Activated naive CD8-positive, alpha-beta T cell treated with anti-CD3 and anti-CD28 coated beads for 36 hours (primary cell): ENCODE measurements around the gene ACP3. TPM values are rescaled to one million over a fixed set of nuclear protein-coding genes. Genes with fewer than 3 reads are reported as not detected.

Experiments used
- DNase-seq: peaks from one replicate; pipeline ENCODE4 v3.0.0; 2021
- H3K27ac Mint-ChIP-seq: one replicate; pipeline ENCODE4 v1.8.0; 2022; ENCODE audit warnings: mild to moderate bottlenecking, moderate library complexity, mixed read lengths
- H3K27me3 Mint-ChIP-seq: one replicate; pipeline ENCODE4 v1.8.0; 2022; ENCODE audit warnings: mild to moderate bottlenecking, mixed read lengths
- H3K36me3 Mint-ChIP-seq: one replicate; pipeline ENCODE4 v1.8.0; 2021; ENCODE audit warnings: mild to moderate bottlenecking, mixed read lengths
- H3K4me1 Mint-ChIP-seq: one replicate; pipeline ENCODE4 v1.8.0; 2021; ENCODE audit warnings: mixed read lengths
- H3K4me3 Mint-ChIP-seq: one replicate; pipeline ENCODE4 v1.8.0; 2022; ENCODE audit warnings: mild to moderate bottlenecking, moderate library complexity, mixed read lengths
- H3K9me3 Mint-ChIP-seq: one replicate; pipeline ENCODE4 v1.8.0; 2022; ENCODE audit warnings: mixed read lengths
- total RNA-seq, 2 experiments: library from RNA; stranded (reverse); gene quantifications; one replicate each; pipeline ENCODE4 v1.2.3, GENCODE V29; 2021

The ACP3 gene
- total RNA-seq, 2 experiments from 2014 or later: not detected

GRCh38 chr3:132342610-132343009 lies 25.4 kb downstream of the ACP3 start:
- peaks cover 6% of the 10 kb centered on the region for H3K4me1 Mint-ChIP-seq
- H3K9me3 Mint-ChIP-seq: no peaks in the 10 kb centered on the region
- H3K27ac Mint-ChIP-seq: no peak overlapping the region
- peaks cover 5% of the 10 kb centered on the region for H3K27me3 Mint-ChIP-seq
- DNase-seq: no peak
- H3K36me3 Mint-ChIP-seq: no peaks in the 10 kb centered on the region
- H3K4me3 Mint-ChIP-seq: no peak overlapping the region

- H3K4me3 Mint-ChIP-seq: no peak overlapping the region
- H3K27me3 Mint-ChIP-seq: peaks cover 5% of the 10 kb centered on the region
- DNase-seq: no peak
- H3K9me3 Mint-ChIP-seq: no peaks in the 10 kb centered on the region
- H3K36me3 Mint-ChIP-seq: no peaks in the 10 kb centered on the region
- H3K27ac Mint-ChIP-seq: no peak overlapping the region
- H3K4me1 Mint-ChIP-seq: peaks cover 6% of the 10 kb centered on the region
Measured at GRCh38 chr3:132343018-132343612, 25.9 kb downstream of the ACP3 start.

- no peak for DNase-seq
- no peaks in the 10 kb centered on the region for H3K9me3 Mint-ChIP-seq
- no peaks in the 10 kb centered on the region for H3K36me3 Mint-ChIP-seq
Measured at GRCh38 chr3:132344666-132345280, 27.6 kb downstream of the ACP3 start.

GRCh38 chr3:132346841-132347736 lies 29.9 kb downstream of the ACP3 start:
- no peaks in the 10 kb centered on the region for H3K9me3 Mint-ChIP-seq
- no peaks in the 10 kb centered on the region for H3K36me3 Mint-ChIP-seq
- no peak overlapping the region for H3K4me3 Mint-ChIP-seq
- no peak for DNase-seq
- H3K27me3 Mint-ChIP-seq: peaks cover 5% of the 10 kb centered on the region
- H3K27ac Mint-ChIP-seq: no peak overlapping the region
- peaks cover 3% of the 10 kb centered on the region for H3K4me1 Mint-ChIP-seq

More at GRCh38 chr3:132344666-132345280, 27.6 kb downstream of the ACP3 start:
- Mint-ChIP-seq H3K27ac (no peak overlapping the region), H3K27me3 (peaks cover 5% of the 10 kb centered on the region), H3K4me3 (no peak overlapping the region), H3K4me1 (peaks cover 3% of the 10 kb centered on the region)

- peaks cover 5% of the 10 kb centered on the region for H3K27me3 Mint-ChIP-seq
- H3K4me1 Mint-ChIP-seq: peaks cover 5% of the 10 kb centered on the region
- no peak overlapping the region for H3K4me3 Mint-ChIP-seq
- no peaks in the 10 kb centered on the region for H3K9me3 Mint-ChIP-seq
- no peak overlapping the region for H3K27ac Mint-ChIP-seq
- H3K36me3 Mint-ChIP-seq: no peaks in the 10 kb centered on the region
- DNase-seq: no peak
Measured at GRCh38 chr3:132347811-132348210, 30.6 kb downstream of the ACP3 start.

- Mint-ChIP-seq H3K36me3 (no peaks in the 10 kb centered on the region), H3K27ac (no peak overlapping the region), H3K9me3 (no peaks in the 10 kb centered on the region), H3K4me3 (no peak overlapping the region), H3K27me3 (peaks cover 3% of the 10 kb centered on the region), H3K4me1 (peaks cover 4% of the 10 kb centered on the region)
- DNase-seq: no peak
Measured at GRCh38 chr3:132348531-132348930, 31.3 kb downstream of the ACP3 start.

- peaks cover 4% of the 10 kb centered on the region for H3K4me1 Mint-ChIP-seq
- no peaks in the 10 kb centered on the region for H3K9me3 Mint-ChIP-seq
- no peak overlapping the region for H3K27ac Mint-ChIP-seq
- H3K36me3 Mint-ChIP-seq: no peaks in the 10 kb centered on the region
- H3K27me3 Mint-ChIP-seq: peaks cover 3% of the 10 kb centered on the region
- no peak overlapping the region for H3K4me3 Mint-ChIP-seq
- DNase-seq: no peak
Measured at GRCh38 chr3:132350814-132351213, 33.6 kb downstream of the ACP3 start.

GRCh38 chr3:132351222-132351806 lies 34.1 kb downstream of the ACP3 start:
- no peak for DNase-seq
- no peaks in the 10 kb centered on the region for H3K36me3 Mint-ChIP-seq
- peaks cover 3% of the 10 kb centered on the region for H3K27me3 Mint-ChIP-seq
- H3K27ac Mint-ChIP-seq: no peak overlapping the region
- H3K9me3 Mint-ChIP-seq: no peaks in the 10 kb centered on the region
- H3K4me1 Mint-ChIP-seq: peaks cover 4% of the 10 kb centered on the region
- H3K4me3 Mint-ChIP-seq: no peak overlapping the region

GRCh38 chr3:132352556-132353143 lies 35.4 kb downstream of the ACP3 start:
- no peak overlapping the region for H3K27ac Mint-ChIP-seq
- no peak overlapping the region for H3K4me3 Mint-ChIP-seq
- DNase-seq: peak; percentile 56
- peaks cover 3% of the 10 kb centered on the region for H3K27me3 Mint-ChIP-seq
- H3K36me3 Mint-ChIP-seq: no peaks in the 10 kb centered on the region
- H3K9me3 Mint-ChIP-seq: no peaks in the 10 kb centered on the region
- peaks cover 4% of the 10 kb centered on the region for H3K4me1 Mint-ChIP-seq

GRCh38 chr3:132354916-132355702 lies 37.9 kb downstream of the ACP3 start:
- H3K36me3 Mint-ChIP-seq: no peaks in the 10 kb centered on the region
- H3K9me3 Mint-ChIP-seq: no peaks in the 10 kb centered on the region
- no peak for DNase-seq
- H3K4me1 Mint-ChIP-seq: peaks cover 4% of the 10 kb centered on the region
- no peak overlapping the region for H3K4me3 Mint-ChIP-seq
- H3K27ac Mint-ChIP-seq: no peak overlapping the region
- H3K27me3 Mint-ChIP-seq: peaks cover 3% of the 10 kb centered on the region

- H3K36me3 Mint-ChIP-seq: no peaks in the 10 kb centered on the region
- H3K9me3 Mint-ChIP-seq: no peaks in the 10 kb centered on the region
- DNase-seq: no peak
- no peak overlapping the region for H3K27ac Mint-ChIP-seq
- peaks cover 6% of the 10 kb centered on the region for H3K27me3 Mint-ChIP-seq
- peaks cover 4% of the 10 kb centered on the region for H3K4me1 Mint-ChIP-seq
- no peak overlapping the region for H3K4me3 Mint-ChIP-seq
Measured at GRCh38 chr3:132356568-132356967, 39.4 kb downstream of the ACP3 start.

GRCh38 chr3:132360717-132361116 lies 43.5 kb downstream of the ACP3 start:
- Mint-ChIP-seq H3K27me3 (peaks cover 3% of the 10 kb centered on the region), H3K9me3 (no peaks in the 10 kb centered on the region), H3K4me3 (no peak overlapping the region), H3K36me3 (no peaks in the 10 kb centered on the region), H3K27ac (no peak overlapping the region), H3K4me1 (no peaks in the 10 kb centered on the region)
- no peak for DNase-seq

GRCh38 chr3:132362329-132362728 lies 45.1 kb downstream of the ACP3 start:
- Mint-ChIP-seq H3K4me3 (no peak overlapping the region), H3K4me1 (no peaks in the 10 kb centered on the region), H3K36me3 (no peaks in the 10 kb centered on the region), H3K27ac (no peak overlapping the region), H3K27me3 (peaks cover 3% of the 10 kb centered on the region), H3K9me3 (no peaks in the 10 kb centered on the region)
- no peak for DNase-seq

GRCh38 chr3:132368515-132368914 lies 51.3 kb downstream of the ACP3 start:
- Mint-ChIP-seq H3K36me3 (no peaks in the 10 kb centered on the region), H3K27ac (no peak overlapping the region), H3K4me3 (no peak overlapping the region), H3K27me3 (no peaks in the 10 kb centered on the region), H3K9me3 (no peaks in the 10 kb centered on the region), H3K4me1 (no peaks in the 10 kb centered on the region)
- no peak for DNase-seq
